ENCODE measurements around the gene REELD1.

- TF ChIP-seq EZH2 (IDR thresholded peaks at IDR 0.05; ENCODE audit: borderline replicate concordance, low read depth, low read length, severe bottlenecking) (no peak), POLR2AphosphoS5 (IDR thresholded peaks at IDR 0.05; ENCODE audit: insufficient read depth, low read depth, low read length) (no peak), MYC (IDR thresholded peaks at IDR 0.05; ENCODE audit: low read depth, low read length) (no peak), POLR2A (IDR thresholded peaks at IDR 0.05; ENCODE audit: low read depth, low read length) (no peak), CTCF (IDR thresholded peaks at IDR 0.05; ENCODE audit: extremely low read depth in 1 of 2, insufficient read depth in 1 of 2, low read depth in 1 of 2, low read length in 2 of 2) (no peak), FOS (IDR thresholded peaks at IDR 0.05; ENCODE audit: borderline replicate concordance, insufficient read depth, low read length) (no peak)
Measured at GRCh38 chr4:146237092-146237491, 22.8 kb downstream of the REELD1 start.

Measured in endothelial cell of umbilical vein (primary cell).